Measurements from ENCODE around the gene CTNNA3. TPM values are rescaled to one million over a fixed set of nuclear protein-coding genes. Genes with fewer than 3 reads are reported as not detected.

The CTNNA3 gene
- total RNA-seq, 4 donors from 2014 or later: 0.04 to 0.19 (median 0.11) TPM

DNA sequence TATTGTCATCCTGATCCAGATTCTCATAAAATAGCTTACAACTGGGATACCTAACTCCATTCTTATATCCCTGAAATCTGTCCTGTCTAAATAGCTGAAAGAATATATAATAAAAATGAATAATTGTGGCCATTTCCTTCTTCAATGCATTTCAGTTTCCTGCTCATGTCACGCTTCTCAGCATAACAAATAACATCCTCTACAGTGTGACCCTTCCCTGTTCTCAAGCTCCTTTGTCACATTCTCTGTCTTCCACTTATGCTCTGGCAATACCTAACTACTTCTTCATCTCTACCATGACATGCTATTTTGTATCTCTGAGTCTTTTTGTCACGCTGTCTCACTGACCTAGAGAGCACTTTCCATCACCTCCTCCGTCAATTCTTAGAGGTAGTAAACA is 1654.2 kb downstream of the CTNNA3 start:
- intact Hi-C loops (cut with DNase I; ENCODE audit: low total_unique reads): no loop called here
- 78 to 79% methylated on average over 3 of the region's 3 CpGs for WGBS, 2 donors
- no peak overlapping the region for H3K4me3 ChIP-seq (ENCODE audit: low read depth, poor library complexity, severe bottlenecking)
- no peak for DNase-seq (ENCODE audit: low spot score in 2 of 2)
- TF ChIP-seq POLR2A (IDR thresholded peaks at IDR 0.05) (no peak), CTCF (IDR thresholded peaks at IDR 0.05) (no peak)

DNA sequence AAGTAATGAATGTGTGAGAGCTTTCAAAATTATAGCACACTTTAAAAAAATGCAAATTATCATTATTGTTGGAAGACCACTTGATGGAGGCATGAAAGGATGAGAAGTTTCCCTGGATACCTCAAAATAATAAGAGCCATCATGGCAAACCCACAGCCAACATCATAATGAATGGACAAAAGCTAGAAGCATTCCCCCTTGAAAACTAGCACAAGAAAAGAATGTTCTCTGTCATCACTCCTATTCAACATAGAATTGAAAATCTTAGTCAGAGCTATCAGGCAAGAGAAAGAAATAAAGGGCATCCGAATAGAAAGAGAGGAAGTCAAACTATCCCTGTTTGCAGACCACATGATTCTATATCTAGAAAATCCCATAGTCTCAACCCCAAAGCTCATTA is 1657.4 kb downstream of the CTNNA3 start:
- TF ChIP-seq CTCF (IDR thresholded peaks at IDR 0.05) (no peak), POLR2A (IDR thresholded peaks at IDR 0.05) (no peak)
- 60 to 92% methylated on average over 1 of the region's 1 CpG for WGBS, 2 donors
- DNase-seq (ENCODE audit: low spot score in 2 of 2): no peak
- no peak overlapping the region for H3K4me3 ChIP-seq (ENCODE audit: low read depth, poor library complexity, severe bottlenecking)
- intact Hi-C loops (cut with DNase I; ENCODE audit: low total_unique reads): no loop called here

- intact Hi-C loops (cut with DNase I; ENCODE audit: low total_unique reads): no loop called here
- TF ChIP-seq CTCF (IDR thresholded peaks at IDR 0.05): no peak
- TF ChIP-seq POLR2A (IDR thresholded peaks at IDR 0.05): no peak
- no peak overlapping the region for H3K4me3 ChIP-seq (ENCODE audit: low read depth, poor library complexity, severe bottlenecking)
- no peak for DNase-seq (ENCODE audit: low spot score in 2 of 2)
- WGBS, 2 donors: 61 to 71% methylated on average over 2 of the region's 2 CpGs
These were observed 1669.7 kb downstream of the CTNNA3 start for GRCh38 chr10:66026321-66026720.

DNA sequence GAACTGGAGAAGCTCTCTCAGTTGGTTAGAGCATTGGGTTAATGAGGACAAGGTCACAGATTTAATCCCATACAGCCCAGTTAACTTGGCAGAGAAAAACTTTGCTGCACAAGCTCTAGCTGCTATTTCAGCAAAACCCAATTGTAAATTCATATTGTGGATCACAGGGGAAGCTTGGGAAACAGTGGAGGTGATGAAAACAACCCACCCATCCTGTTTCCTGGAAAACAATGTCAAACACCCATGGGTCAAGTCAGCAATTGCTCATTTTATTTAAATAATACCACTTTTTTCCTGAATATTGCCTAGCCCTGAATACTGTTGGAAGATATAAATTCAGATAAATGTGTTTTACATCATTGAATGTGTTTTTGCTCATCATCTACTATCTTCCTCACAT is 1670.8 kb downstream of the CTNNA3 start:
- intact Hi-C loops (cut with DNase I; ENCODE audit: low total_unique reads): no loop called here
- no peak for DNase-seq (ENCODE audit: low spot score in 2 of 2)
- TF ChIP-seq POLR2A (IDR thresholded peaks at IDR 0.05): no peak
- TF ChIP-seq CTCF (IDR thresholded peaks at IDR 0.05): no peak
- H3K4me3 ChIP-seq (ENCODE audit: low read depth, poor library complexity, severe bottlenecking): no peak overlapping the region

GRCh38 chr10:66021423-66021822 is 1674.6 kb downstream of the CTNNA3 start:
- intact Hi-C loops (cut with DNase I; ENCODE audit: low total_unique reads): no loop called here
- WGBS, 2 donors: 38 to 40% methylated on average over 2 of the region's 2 CpGs
- DNase-seq (ENCODE audit: low spot score in 2 of 2): no peak
- no peak overlapping the region for H3K4me3 ChIP-seq (ENCODE audit: low read depth, poor library complexity, severe bottlenecking)
- TF ChIP-seq CTCF (IDR thresholded peaks at IDR 0.05) (no peak), POLR2A (IDR thresholded peaks at IDR 0.05) (no peak)

- no peak for TF ChIP-seq POLR2A (IDR thresholded peaks at IDR 0.05)
- no peak for TF ChIP-seq CTCF (IDR thresholded peaks at IDR 0.05)
- 57 to 59% methylated on average over 5 of the region's 5 CpGs for WGBS, 2 donors
- no peak for DNase-seq (ENCODE audit: low spot score in 2 of 2)
- intact Hi-C loops (cut with DNase I; ENCODE audit: low total_unique reads): no loop called here
- no peak overlapping the region for H3K4me3 ChIP-seq (ENCODE audit: low read depth, poor library complexity, severe bottlenecking)
These were observed 1687.8 kb downstream of the CTNNA3 start for GRCh38 chr10:66008221-66008620.

Measured in lower leg skin (tissue), 4 donors.